H1 (cell line): Measurements from ENCODE around the gene SPSB1. TPM values are rescaled to one million over a fixed set of nuclear protein-coding genes. Genes with fewer than 3 reads are reported as not detected.

Experiments used
- MAFK ChIP-seq: IDR thresholded peaks from 2 replicates; pipeline ENCODE4 v1.6.1; 2012; ENCODE audit warnings: low read depth, mild to moderate bottlenecking, improper control_type of control experiment, low read length
- TAF1 ChIP-seq: IDR thresholded peaks from 2 replicates; pipeline ENCODE4 v1.6.1; 2011; ENCODE audit warnings: mild to moderate bottlenecking, low read depth, low read length
- polyA plus RNA-seq, 7 experiments: library from polyadenylated mRNA; depleted of rRNA in 3 of 7; stranded (reverse) in 5 of 7; unstranded in 2 of 7; fragments of >200 nt in 5 of 7; fragments of 200-250 nt in 2 of 7; gene quantifications; 1 replicate in 5 of 7; 2 replicates in 1 of 7; 4 replicates in 1 of 7; pipeline versions ENCODE4 v1.2.1 to v1.2.3, GENCODE V29; 2011 to 2013; ENCODE audit warnings: missing spikeins in 2 of 7, mixed read lengths in 2 of 7
- total RNA-seq: library from RNA; stranded (reverse); fragmentation: NEBNext Ultra II Directional; extraction: Animal tissue kit (Norgen Biotek cat#: 25700); gene quantifications from 2 replicates; pipeline ENCODE4 v1.2.1, GENCODE V29; 2021
- TF ChIP-seq, protein P1 (sequence below): IDR thresholded peaks from 2 replicates; pipeline ENCODE4 v1.6.1; 2011; ENCODE audit warnings: low read depth, mild to moderate bottlenecking, low read length; ENCODE audit not compliant: insufficient read depth

The SPSB1 gene
- total and polyA plus RNA-seq, 2 of the 8 experiments (the other 6 are each of a cell fraction or from before 2014, with no cell fraction given), result 5.3 to 6.4 TPM

DNA sequence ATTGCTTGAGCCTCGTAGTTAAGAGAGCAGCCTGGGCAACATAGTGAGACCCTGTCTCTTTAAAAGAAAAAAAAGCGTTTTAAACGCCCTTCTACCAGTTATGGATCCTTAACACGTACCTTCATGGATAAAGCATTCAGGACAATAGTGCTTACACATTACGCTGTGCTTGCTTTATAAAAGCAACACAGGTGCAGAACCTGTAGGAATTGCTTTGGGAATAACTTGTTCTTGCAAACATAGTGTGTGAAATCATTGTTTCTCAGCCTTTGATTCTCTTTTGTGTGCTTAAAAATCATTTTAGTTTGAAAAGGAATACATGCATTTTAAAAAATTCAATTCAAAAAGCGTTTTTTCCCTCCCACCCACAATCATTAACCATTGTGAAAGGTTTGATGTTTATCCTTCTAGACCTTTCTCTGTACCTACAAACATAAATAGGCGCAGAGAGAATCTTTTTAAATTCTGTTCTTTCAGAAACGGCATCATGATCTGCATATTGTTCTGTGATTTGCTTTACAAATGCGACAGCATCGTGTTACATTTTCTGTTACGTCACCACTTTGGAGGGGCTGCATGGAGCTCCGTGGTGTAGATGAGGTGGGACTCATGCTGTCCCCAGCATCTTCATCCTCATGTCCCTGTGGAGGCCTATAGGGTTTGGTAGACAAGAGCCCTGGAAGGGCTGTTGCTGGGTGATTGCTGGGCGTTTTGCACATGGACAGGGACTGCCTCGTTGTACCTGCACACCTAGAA, 54.6 kb downstream of the SPSB1 start (continued):
- TF ChIP-seq MAFK (no peak), TAF1 (no peak)
- TF ChIP-seq, protein P1, sequence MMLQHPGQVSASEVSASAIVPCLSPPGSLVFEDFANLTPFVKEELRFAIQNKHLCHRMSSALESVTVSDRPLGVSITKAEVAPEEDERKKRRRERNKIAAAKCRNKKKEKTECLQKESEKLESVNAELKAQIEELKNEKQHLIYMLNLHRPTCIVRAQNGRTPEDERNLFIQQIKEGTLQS, result no peak
